Prostate gland (tissue), 2 donors: Measurements from ENCODE around the gene ZDHHC19. TPM values are rescaled to one million over a fixed set of nuclear protein-coding genes. Genes with fewer than 3 reads are reported as not detected.
"Not testable (repeated sequence)": the region's sequence is repeated elsewhere in the genome, so short reads cannot be mapped to it uniquely, and the experiment has no call there.

Experiments
- DNase-seq: peaks from one replicate; pipeline ENCODE4 v3.0.0-alpha.2; 2019; ENCODE audit warnings: low spot score
- H3K27ac ChIP-seq, 2 donors: fragments of 200-600 bp; sonication (generic); 2 replicates each; pipeline ENCODE4 v1.5.1; 2017 to 2019
- H3K27me3 ChIP-seq: fragments of 200-600 bp; sonication (generic); replicated peaks from 2 replicates; pipeline ENCODE4 v1.5.1; 2019; ENCODE audit not compliant: insufficient read depth
- H3K36me3 ChIP-seq, 2 donors: fragments of 200-600 bp; sonication (generic); 1 replicate in 1 of 2; 2 replicates in 1 of 2; pipeline versions ENCODE4 v1.5.1 to v1.8.1; 2017 to 2019
- H3K4me1 ChIP-seq: fragments of 200-600 bp; sonication (generic); replicated peaks from 2 replicates; pipeline ENCODE4 v1.5.1; 2019
- H3K4me3 ChIP-seq, 2 donors: fragments of 200-600 bp; sonication (generic); 2 replicates each; pipeline ENCODE4 v1.5.1; 2017 to 2019
- H3K9me3 ChIP-seq: fragments of 200-600 bp; sonication (generic); 2 replicates; pipeline ENCODE4 v1.5.1; 2017
- POLR2A ChIP-seq: fragments of 450-650 bp; IDR thresholded peaks from one replicate; pipeline ENCODE4 v1.6.1; 2016; ENCODE audit warnings: antibody characterized with exemption, mild to moderate bottlenecking
- POLR2AphosphoS5 ChIP-seq: sonication (generic); formaldehyde crosslinking; IDR thresholded peaks from one replicate; pipeline ENCODE4 v1.6.1; 2017; ENCODE audit warnings: antibody characterized with exemption
- WGBS: methylation state at CpG from one replicate; pipeline ENCODE4 v1.1.5; 2018; 5-methylcytosine and 5-hydroxymethylcytosine counted together
- intact Hi-C: fragments of 100-400 bp; cut with DNase I; formaldehyde crosslinking; loops from one replicate; pipeline ENCODE4 v1.14.2; 2022
- total RNA-seq, 2 donors: library from RNA; depleted of rRNA; stranded (reverse); fragments of >200 nt; gene quantifications; one replicate each; pipeline ENCODE4 v1.1.0, GENCODE V29; 2016
- TF ChIP-seq, protein P1 (sequence below), 4 experiments: fragments of 200-600 bp in 2 of 4; fragments of 450-650 bp in 2 of 4; sonication (generic) in 2 of 4; IDR thresholded peaks; 1 replicate in 3 of 4; 2 replicates in 1 of 4; pipeline ENCODE4 v1.5.1; 2016 to 2019; ENCODE audit warnings: antibody characterized with exemption in 4 of 4, mild to moderate bottlenecking in 2 of 4, moderate library complexity in 2 of 4

Gene ZDHHC19
- total RNA-seq, 2 donors from 2014 or later: 3.9 TPM; not detected in 1

GRCh38 chr3:196208942-196209695 lies 2.1 kb downstream of the ZDHHC19 start:
- Histone ChIP-seq H3K27me3 (no peaks in the 10 kb centered on the region), H3K4me1 (no peaks in the 10 kb centered on the region), H3K4me3 (no peak overlapping the region), H3K9me3 (no peaks in the 10 kb centered on the region), H3K36me3 (no peaks in the 10 kb centered on the region), H3K27ac (no peak overlapping the region)
- WGBS: 93% methylated on average over 24 of the region's 24 CpGs
- no peak for TF ChIP-seq POLR2AphosphoS5
- no peak for TF ChIP-seq POLR2A
- TF ChIP-seq, protein P1, sequence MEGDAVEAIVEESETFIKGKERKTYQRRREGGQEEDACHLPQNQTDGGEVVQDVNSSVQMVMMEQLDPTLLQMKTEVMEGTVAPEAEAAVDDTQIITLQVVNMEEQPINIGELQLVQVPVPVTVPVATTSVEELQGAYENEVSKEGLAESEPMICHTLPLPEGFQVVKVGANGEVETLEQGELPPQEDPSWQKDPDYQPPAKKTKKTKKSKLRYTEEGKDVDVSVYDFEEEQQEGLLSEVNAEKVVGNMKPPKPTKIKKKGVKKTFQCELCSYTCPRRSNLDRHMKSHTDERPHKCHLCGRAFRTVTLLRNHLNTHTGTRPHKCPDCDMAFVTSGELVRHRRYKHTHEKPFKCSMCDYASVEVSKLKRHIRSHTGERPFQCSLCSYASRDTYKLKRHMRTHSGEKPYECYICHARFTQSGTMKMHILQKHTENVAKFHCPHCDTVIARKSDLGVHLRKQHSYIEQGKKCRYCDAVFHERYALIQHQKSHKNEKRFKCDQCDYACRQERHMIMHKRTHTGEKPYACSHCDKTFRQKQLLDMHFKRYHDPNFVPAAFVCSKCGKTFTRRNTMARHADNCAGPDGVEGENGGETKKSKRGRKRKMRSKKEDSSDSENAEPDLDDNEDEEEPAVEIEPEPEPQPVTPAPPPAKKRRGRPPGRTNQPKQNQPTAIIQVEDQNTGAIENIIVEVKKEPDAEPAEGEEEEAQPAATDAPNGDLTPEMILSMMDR (IDR thresholded peaks at IDR 0.05): no peak
- no peak for DNase-seq
- intact Hi-C loops: no loop called here

DNA sequence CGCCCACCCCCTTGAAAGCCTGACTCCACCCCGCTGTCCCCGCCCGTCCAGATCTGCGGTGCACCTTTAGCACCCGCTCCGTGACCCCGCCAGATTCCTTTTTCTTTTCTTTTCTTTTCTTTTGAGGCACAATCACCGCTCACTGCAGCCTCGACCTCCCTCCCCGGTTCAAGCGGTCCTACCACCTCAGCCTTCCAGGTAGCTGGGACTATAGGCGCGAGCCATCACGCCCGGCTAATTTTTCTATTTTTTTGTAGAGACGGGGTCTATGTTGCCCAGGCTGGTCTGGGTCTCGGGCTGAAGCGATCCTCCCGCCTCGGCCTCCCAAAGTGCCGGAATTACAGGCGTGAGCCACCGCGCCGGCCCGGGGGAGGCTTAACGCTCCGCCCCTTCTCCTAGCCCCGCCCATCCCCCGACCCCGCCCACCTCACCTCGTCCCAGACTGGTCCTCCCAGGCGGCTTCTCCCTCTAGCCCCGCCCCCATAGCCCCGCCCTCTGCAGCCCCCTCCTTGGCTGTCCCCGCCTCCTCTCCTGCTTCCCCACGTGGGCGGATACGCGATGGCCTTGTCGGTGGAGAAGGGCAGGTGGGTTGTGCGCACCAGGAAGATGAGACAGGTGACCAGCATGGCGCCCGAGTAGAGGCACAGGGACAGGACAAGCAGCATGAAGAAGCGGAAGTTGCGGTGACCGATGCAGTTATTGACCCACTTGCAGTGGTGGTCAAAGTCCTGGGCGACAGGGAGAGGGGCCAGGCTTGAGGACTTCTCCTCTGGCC lies 3.2 kb downstream of the ZDHHC19 start:
- intact Hi-C loops: no loop called here
- Histone ChIP-seq H3K36me3 (no peaks in the 10 kb centered on the region), H3K4me1 (no peaks in the 10 kb centered on the region), H3K4me3 (peak overlapping the region; percentile 7 to 15), H3K27me3 (no peaks in the 10 kb centered on the region), H3K9me3 (no peaks in the 10 kb centered on the region), H3K27ac (no peak overlapping the region)
- WGBS: 52% methylated on average over 48 of the region's 49 CpGs
- TF ChIP-seq POLR2A (no peak), POLR2AphosphoS5 (no peak)
- TF ChIP-seq, protein P1 (IDR thresholded peaks at IDR 0.05): no peak
- DNase-seq: no peak

GRCh38 chr3:196207159-196207832 lies 3.9 kb downstream of the ZDHHC19 start:
- peak overlapping the region; percentile 10 to 16 for H3K4me3 ChIP-seq
- no peaks in the 10 kb centered on the region for H3K27me3 ChIP-seq
- H3K9me3 ChIP-seq: no peaks in the 10 kb centered on the region
- H3K4me1 ChIP-seq: no peaks in the 10 kb centered on the region
- DNase-seq: no peak
- WGBS: 26% methylated on average over 30 of the region's 70 CpGs
- H3K36me3 ChIP-seq: no peaks in the 10 kb centered on the region
- H3K27ac ChIP-seq: no peak overlapping the region
- TF ChIP-seq, protein P1 (IDR thresholded peaks at IDR 0.05): no peak
- TF ChIP-seq POLR2A: no peak
- TF ChIP-seq POLR2AphosphoS5: no peak
- intact Hi-C loops: no loop called here

DNA sequence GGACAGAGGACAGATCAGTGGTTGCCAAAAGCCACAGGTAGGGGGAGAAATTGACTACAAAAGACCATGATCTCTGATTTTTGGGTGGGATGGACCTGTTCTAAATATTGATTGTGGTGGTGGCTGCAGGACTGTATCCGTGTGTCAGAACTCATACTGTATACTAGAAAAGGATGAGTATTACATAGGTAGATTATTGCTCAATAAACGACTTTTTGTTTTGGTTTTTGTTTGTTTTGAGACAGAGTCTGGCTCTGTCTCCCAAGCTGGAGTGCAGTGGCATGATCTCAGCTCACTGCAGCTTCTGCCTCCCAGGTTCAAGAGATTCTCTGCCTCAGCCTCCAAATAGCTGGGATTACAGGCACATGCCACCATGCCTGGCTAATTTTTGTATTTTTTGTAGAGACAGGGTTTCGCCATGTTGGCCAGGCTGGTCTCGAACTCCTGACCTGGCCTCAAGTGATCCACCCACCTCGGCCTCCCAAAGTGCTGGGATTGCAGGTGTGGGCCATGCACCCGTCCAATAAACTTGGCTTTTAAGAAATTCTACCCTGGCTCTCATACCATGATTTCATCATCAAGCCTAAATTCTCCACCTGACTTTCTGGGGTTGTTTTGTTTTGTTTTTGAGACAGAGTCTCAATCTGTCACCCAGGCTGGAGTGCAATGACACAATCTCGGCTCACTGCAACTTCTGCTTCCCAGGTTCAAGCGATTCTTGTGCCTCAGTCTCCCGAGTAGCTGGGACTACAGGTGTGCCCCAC lies 5.6 kb downstream of the ZDHHC19 start:
- H3K9me3 ChIP-seq, H3K36me3 ChIP-seq, intact Hi-C loops, H3K27me3 ChIP-seq, H3K4me1 ChIP-seq, H3K27ac ChIP-seq, H3K4me3 ChIP-seq, DNase-seq: not testable (repeated sequence)
- 84% methylated on average over 9 of the region's 9 CpGs for WGBS

- Histone ChIP-seq H3K4me1 (no peaks in the 10 kb centered on the region), H3K27ac (no peak overlapping the region), H3K9me3 (no peaks in the 10 kb centered on the region), H3K36me3 (no peaks in the 10 kb centered on the region), H3K27me3 (no peaks in the 10 kb centered on the region), H3K4me3 (no peak overlapping the region)
- intact Hi-C loops: no loop called here
- WGBS: 86% methylated on average over 3 of the region's 3 CpGs
- TF ChIP-seq POLR2A: no peak
- TF ChIP-seq, protein P1 (IDR thresholded peaks at IDR 0.05): no peak
- no peak for TF ChIP-seq POLR2AphosphoS5
- DNase-seq: no peak
Measured at GRCh38 chr3:196203846-196204245, 7.4 kb downstream of the ZDHHC19 start.
